H9 (cell line): ENCODE data around the gene NRXN3. TPM values are rescaled to one million over a fixed set of nuclear protein-coding genes. Genes with fewer than 3 reads are reported as not detected.

Source experiments
- DNase-seq: peaks from one replicate; pipeline ENCODE4 v3.0.0-alpha.2; 2017
- H2AFZ ChIP-seq: one replicate; pipeline ENCODE4 v1.6.1; 2013; ENCODE audit warnings: mild to moderate bottlenecking, low read length, control low read depth, moderate library complexity
- H2AK5ac ChIP-seq: 2 replicates; pipeline ENCODE4 v1.6.1; 2013; ENCODE audit warnings: low read length, control low read depth, mixed read lengths; ENCODE audit not compliant: insufficient read length
- H2BK120ac ChIP-seq: one replicate; pipeline ENCODE4 v1.6.1; 2013; ENCODE audit warnings: low read depth, mild to moderate bottlenecking, low read length, control low read depth, inconsistent platforms; ENCODE audit not compliant: poor library complexity, severe bottlenecking
- H2BK12ac ChIP-seq: 2 replicates; pipeline ENCODE4 v1.6.1; 2013; ENCODE audit warnings: low read length, control low read depth, mixed read lengths, low read depth; ENCODE audit not compliant: insufficient read length
- H2BK15ac ChIP-seq: 2 replicates; pipeline ENCODE4 v1.6.1; 2013; ENCODE audit warnings: low read depth, low read length, control low read depth
- H2BK20ac ChIP-seq: one replicate; pipeline ENCODE4 v1.6.1; 2013; ENCODE audit warnings: low read depth, mild to moderate bottlenecking, low read length, control low read depth, inconsistent platforms; ENCODE audit not compliant: poor library complexity, severe bottlenecking
- H2BK5ac ChIP-seq: 2 replicates; pipeline ENCODE4 v1.6.1; 2013; ENCODE audit warnings: low read length, control low read depth, mixed read lengths; ENCODE audit not compliant: insufficient read length
- H3K14ac ChIP-seq: 2 replicates; pipeline ENCODE4 v1.6.1; 2013; ENCODE audit warnings: low read length, control low read depth; ENCODE audit not compliant: insufficient read depth
- H3K18ac ChIP-seq: 2 replicates; pipeline ENCODE4 v1.6.1; 2013; ENCODE audit warnings: low read depth, mild to moderate bottlenecking, mixed read lengths, low read length, control low read depth; ENCODE audit not compliant: insufficient read length
- H3K23ac ChIP-seq: 2 replicates; pipeline ENCODE4 v1.6.1; 2013; ENCODE audit warnings: low read length, control low read depth, mixed read lengths, low read depth; ENCODE audit not compliant: insufficient read length
- H3K23me2 ChIP-seq: 2 replicates; pipeline ENCODE4 v1.6.1; 2013; ENCODE audit warnings: low read depth, mild to moderate bottlenecking, mixed read lengths, low read length, control low read depth; ENCODE audit not compliant: insufficient read length, poor library complexity, severe bottlenecking
- H3K27ac ChIP-seq: 2 replicates; pipeline ENCODE4 v1.5.1; 2013; ENCODE audit warnings: low read length, control low read depth, mixed read lengths, low read depth; ENCODE audit not compliant: insufficient read length
- H3K27me3 ChIP-seq: 2 replicates; pipeline ENCODE4 v1.6.1; 2013; ENCODE audit warnings: low read length, control low read depth, inconsistent platforms; ENCODE audit not compliant: insufficient read depth
- H3K4ac ChIP-seq: 2 replicates; pipeline ENCODE4 v1.6.1; 2013; ENCODE audit warnings: low read depth, mild to moderate bottlenecking, control low read depth, inconsistent platforms, low read length, moderate library complexity
- H3K4me1 ChIP-seq: 2 replicates; pipeline ENCODE4 v1.6.1; 2013; ENCODE audit warnings: low read length, control low read depth, inconsistent platforms; ENCODE audit not compliant: insufficient read depth
- H3K4me2 ChIP-seq: 2 replicates; pipeline ENCODE4 v1.6.1; 2013; ENCODE audit warnings: low read length, control low read depth, mixed read lengths; ENCODE audit not compliant: insufficient read length, insufficient read depth
- H3K56ac ChIP-seq: 2 replicates; pipeline ENCODE4 v1.6.1; 2013; ENCODE audit warnings: low read depth, mild to moderate bottlenecking, mixed read lengths, low read length, control low read depth; ENCODE audit not compliant: insufficient read length
- H3K79me1 ChIP-seq: 2 replicates; pipeline ENCODE4 v1.6.1; 2013; ENCODE audit warnings: low read depth, mild to moderate bottlenecking, moderate library complexity, low read length, control low read depth, inconsistent platforms; ENCODE audit not compliant: insufficient read depth, poor library complexity, severe bottlenecking
- H3K79me2 ChIP-seq: 2 replicates; pipeline ENCODE4 v1.6.1; 2013; ENCODE audit warnings: low read length, control low read depth, inconsistent platforms; ENCODE audit not compliant: insufficient read depth
- H3K9ac ChIP-seq: 2 replicates; pipeline ENCODE4 v1.6.1; 2013; ENCODE audit warnings: low read length, control low read depth, mixed read lengths; ENCODE audit not compliant: insufficient read length; ENCODE audit errors: extremely low read depth
- H3K9me3 ChIP-seq: one replicate; pipeline ENCODE4 v1.6.1; 2013; ENCODE audit warnings: low read depth, low read length, inconsistent platforms; ENCODE audit not compliant: control insufficient read depth
- H3T11ph ChIP-seq: one replicate; pipeline ENCODE4 v1.6.1; 2013; ENCODE audit warnings: mild to moderate bottlenecking, low read length, control low read depth, inconsistent platforms
- H4K20me1 ChIP-seq: one replicate; pipeline ENCODE4 v1.6.1; 2013; ENCODE audit not compliant: control insufficient read depth, insufficient read length, insufficient read depth
- H4K5ac ChIP-seq: 2 replicates; pipeline ENCODE4 v1.6.1; 2013; ENCODE audit warnings: low read depth, mild to moderate bottlenecking, mixed read lengths, low read length, control low read depth; ENCODE audit not compliant: insufficient read length
- H4K8ac ChIP-seq: replicated peaks from 2 replicates; pipeline ENCODE4 v1.6.1; 2013; ENCODE audit warnings: low read length, control low read depth, mixed read lengths, low read depth; ENCODE audit not compliant: insufficient read length
- H4K91ac ChIP-seq: 2 replicates; pipeline ENCODE4 v1.6.1; 2013; ENCODE audit warnings: low read depth, mild to moderate bottlenecking, moderate library complexity, mixed read lengths, low read length, control low read depth; ENCODE audit not compliant: insufficient read length
- H3K27ac Mint-ChIP-seq, 3 experiments: 2 replicates in 2 of 3; 3 replicates in 1 of 3; pipeline ENCODE4 v1.8.0; 2020 to 2021; ENCODE audit warnings: mixed read lengths in 3 of 3, mild to moderate bottlenecking in 1 of 3, moderate library complexity in 1 of 3
- H3K27me3 Mint-ChIP-seq: 2 replicates; pipeline ENCODE4 v1.8.0; 2021; ENCODE audit warnings: low read depth, mild to moderate bottlenecking, moderate library complexity, mixed read lengths
- H3K36me3 Mint-ChIP-seq, 3 experiments: 2 replicates in 2 of 3; 3 replicates in 1 of 3; pipeline ENCODE4 v1.8.0; 2020 to 2021; ENCODE audit warnings: low read depth in 3 of 3, mixed read lengths in 3 of 3; ENCODE audit not compliant: insufficient read depth in 1 of 3
- H3K4me1 Mint-ChIP-seq, 2 experiments: 2 replicates each; pipeline ENCODE4 v1.8.0; 2020; ENCODE audit warnings: mixed read lengths in 2 of 2
- H3K4me3 Mint-ChIP-seq, 2 experiments: 2 replicates in 1 of 2; 3 replicates in 1 of 2; pipeline ENCODE4 v1.8.0; 2020 to 2021; ENCODE audit warnings: mild to moderate bottlenecking in 2 of 2, mixed read lengths in 2 of 2, moderate library complexity in 1 of 2
- H3K9me3 Mint-ChIP-seq, 2 experiments: 2 replicates in 1 of 2; 3 replicates in 1 of 2; pipeline ENCODE4 v1.8.0; 2020; ENCODE audit warnings: mild to moderate bottlenecking in 2 of 2, mixed read lengths in 2 of 2, moderate library complexity in 1 of 2
- WGBS: extraction: QIAGEN DNeasy Blood & Tissue Kit; methylation state at CpG from one replicate; pipeline ENCODE4 v1.1.7; 2013; ENCODE audit warnings: missing lambda C conversion rate, low lambda C conversion rate, mixed read lengths; ENCODE audit not compliant: insufficient read length; ENCODE audit errors: extremely low coverage; 5-methylcytosine and 5-hydroxymethylcytosine counted together
- total RNA-seq: library from RNA; stranded (reverse); gene quantifications from 2 replicates; pipeline ENCODE4 v1.2.1, GENCODE V29; 2021
- TF ChIP-seq, protein P1 (sequence below): fragments of 200-600 bp; sonication (generic); conservative IDR thresholded peaks from 3 replicates; pipeline ENCODE4 v1.8.0; 2021; ENCODE audit warnings: antibody characterized with exemption, mild to moderate bottlenecking

NRXN3 gene
- total RNA-seq, 1 experiment from 2014 or later: 1.8 TPM

DNA sequence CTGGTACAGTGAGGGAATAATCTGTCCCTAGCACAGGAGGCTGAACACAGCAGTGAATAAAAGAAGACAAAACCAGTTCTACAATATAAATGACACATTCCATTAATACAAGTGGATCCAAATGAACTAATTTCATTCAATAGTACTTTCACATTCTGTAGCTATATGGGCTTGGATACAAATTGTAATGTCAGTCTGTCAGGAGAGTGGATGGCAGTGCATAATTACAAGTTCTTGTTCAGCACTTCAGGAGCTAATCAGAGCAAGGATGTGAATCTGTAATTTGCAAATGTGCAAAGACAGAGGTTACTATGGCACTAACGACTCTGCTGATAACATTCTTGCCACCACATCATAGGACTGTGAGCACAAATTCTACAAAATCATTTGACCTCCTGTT is 1343.3 kb downstream of the NRXN3 start:
- Histone ChIP-seq H2AFZ (no peak overlapping the region), H4K20me1 (no peaks in the 10 kb centered on the region), H3K18ac (no peak overlapping the region), H2AK5ac (no peak overlapping the region), H2BK15ac (no peak overlapping the region), H3K23ac (no peak overlapping the region), H4K5ac (no peak overlapping the region), H3K27ac (no peak overlapping the region), H4K91ac (no peak overlapping the region), H3K9ac (no peak overlapping the region), H4K8ac (no peak overlapping the region), H3K79me1 (no peaks in the 10 kb centered on the region), H2BK5ac (no peak overlapping the region), H2BK12ac (no peak overlapping the region), H3K14ac (no peak overlapping the region), H2BK120ac (no peak overlapping the region), H3K79me2 (no peaks in the 10 kb centered on the region), H2BK20ac (no peak overlapping the region), H3K56ac (no peak overlapping the region), H3K4me2 (no peak overlapping the region), H3K23me2 (no peaks in the 10 kb centered on the region), H3K9me3 (no peaks in the 10 kb centered on the region), H3K4ac (no peak overlapping the region), H3T11ph (no peak overlapping the region), H3K27me3 (no peaks in the 10 kb centered on the region), H3K4me1 (no peaks in the 10 kb centered on the region; the same call in 1 of the 2 replicates)
- no peak for DNase-seq
- Mint-ChIP-seq H3K4me1 (peaks cover 17 to 22% of the 10 kb centered on the region in 2 experiments), H3K36me3 (no peaks in the 10 kb centered on the region), H3K4me3 (no peak overlapping the region), H3K27ac (no peak overlapping the region), H3K27me3 (no peaks in the 10 kb centered on the region), H3K9me3 (no peaks in the 10 kb centered on the region)
- TF ChIP-seq, protein P1, sequence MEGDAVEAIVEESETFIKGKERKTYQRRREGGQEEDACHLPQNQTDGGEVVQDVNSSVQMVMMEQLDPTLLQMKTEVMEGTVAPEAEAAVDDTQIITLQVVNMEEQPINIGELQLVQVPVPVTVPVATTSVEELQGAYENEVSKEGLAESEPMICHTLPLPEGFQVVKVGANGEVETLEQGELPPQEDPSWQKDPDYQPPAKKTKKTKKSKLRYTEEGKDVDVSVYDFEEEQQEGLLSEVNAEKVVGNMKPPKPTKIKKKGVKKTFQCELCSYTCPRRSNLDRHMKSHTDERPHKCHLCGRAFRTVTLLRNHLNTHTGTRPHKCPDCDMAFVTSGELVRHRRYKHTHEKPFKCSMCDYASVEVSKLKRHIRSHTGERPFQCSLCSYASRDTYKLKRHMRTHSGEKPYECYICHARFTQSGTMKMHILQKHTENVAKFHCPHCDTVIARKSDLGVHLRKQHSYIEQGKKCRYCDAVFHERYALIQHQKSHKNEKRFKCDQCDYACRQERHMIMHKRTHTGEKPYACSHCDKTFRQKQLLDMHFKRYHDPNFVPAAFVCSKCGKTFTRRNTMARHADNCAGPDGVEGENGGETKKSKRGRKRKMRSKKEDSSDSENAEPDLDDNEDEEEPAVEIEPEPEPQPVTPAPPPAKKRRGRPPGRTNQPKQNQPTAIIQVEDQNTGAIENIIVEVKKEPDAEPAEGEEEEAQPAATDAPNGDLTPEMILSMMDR: no peak
- WGBS: no CpG with 5 or more reads among the region's 1 CpG
